DOHH2 (cell line): Measurements from ENCODE around the gene PARP2.

Experiments used
- CTCF ChIP-seq: fragments of 200-600 bp; sonication (generic); IDR thresholded peaks from one replicate; pipeline ENCODE4 v1.5.1; 2014; ENCODE audit warnings: antibody characterized with exemption, mild to moderate bottlenecking, low read depth, low read length; ENCODE audit not compliant: poor library complexity, severe bottlenecking
- EZH2phosphoT487 ChIP-seq: fragments of 200-600 bp; sonication (generic); IDR thresholded peaks from 2 replicates; pipeline ENCODE4 v1.6.1; 2017; ENCODE audit warnings: borderline replicate concordance, mild to moderate bottlenecking, antibody characterized with exemption, low read length, moderate library complexity, mixed read lengths

- no peak for TF ChIP-seq CTCF
- no peak for TF ChIP-seq EZH2phosphoT487
These were observed 48.1 kb downstream of the PARP2 start for GRCh38 chr14:20391505-20391904.
